HG03135 (cell line): ENCODE measurements around the gene LATS1.
A peak's percentile ranks its signal among the peaks of the same experiment; 100 is the strongest.
"Not testable (repeated sequence)": the region's sequence is repeated elsewhere in the genome, so short reads cannot be mapped to it uniquely, and the experiment has no call there.

Experiments used
- ATAC-seq: cut with Tn5 transposase; IDR thresholded peaks from one replicate; pipeline ENCODE4 v1.9.1; 2021; ENCODE audit warnings: mild to moderate bottlenecking, moderate library complexity; ENCODE audit not compliant: unreplicated experiment

Gene LATS1

DNA sequence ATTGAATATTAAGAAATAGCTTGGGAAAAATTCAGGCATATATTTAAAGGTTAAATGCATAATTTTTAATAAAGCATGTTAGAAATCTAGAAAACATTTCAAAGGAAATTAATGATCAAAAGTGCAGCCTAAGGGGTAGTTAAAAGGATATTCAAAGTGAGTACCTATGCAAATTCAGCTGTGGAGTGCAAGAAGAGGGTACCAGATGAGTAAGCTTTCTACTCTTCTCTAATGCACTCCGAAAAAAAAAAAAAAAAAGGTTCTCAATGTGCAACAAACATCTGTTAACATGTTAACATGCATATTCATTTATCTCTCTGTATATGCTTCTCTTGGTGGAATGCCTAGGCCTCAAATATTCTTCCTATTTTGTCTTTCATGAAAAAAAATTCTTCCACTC, 37.4 kb downstream of the LATS1 start:
- no peak for ATAC-seq

DNA sequence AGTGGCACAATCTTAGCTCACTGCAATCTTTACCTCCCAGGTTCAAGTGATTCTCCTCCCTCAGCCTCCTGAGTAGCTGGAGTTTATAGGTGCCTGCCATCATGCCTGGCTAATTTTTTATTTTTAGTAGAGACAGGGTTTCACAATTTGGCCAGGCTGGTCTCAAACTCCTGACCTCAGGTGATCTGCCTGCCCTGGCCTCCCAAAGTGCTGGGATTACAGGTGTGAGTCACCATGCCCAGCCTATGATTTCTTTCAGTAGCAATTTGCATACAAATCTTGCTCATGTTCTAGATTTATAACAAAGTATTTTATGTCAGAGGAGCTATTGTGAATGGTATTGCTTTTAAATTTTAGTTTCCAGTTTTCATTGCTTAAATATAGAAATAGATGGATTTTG, 45.6 kb downstream of the LATS1 start:
- ATAC-seq = not testable (repeated sequence)

DNA sequence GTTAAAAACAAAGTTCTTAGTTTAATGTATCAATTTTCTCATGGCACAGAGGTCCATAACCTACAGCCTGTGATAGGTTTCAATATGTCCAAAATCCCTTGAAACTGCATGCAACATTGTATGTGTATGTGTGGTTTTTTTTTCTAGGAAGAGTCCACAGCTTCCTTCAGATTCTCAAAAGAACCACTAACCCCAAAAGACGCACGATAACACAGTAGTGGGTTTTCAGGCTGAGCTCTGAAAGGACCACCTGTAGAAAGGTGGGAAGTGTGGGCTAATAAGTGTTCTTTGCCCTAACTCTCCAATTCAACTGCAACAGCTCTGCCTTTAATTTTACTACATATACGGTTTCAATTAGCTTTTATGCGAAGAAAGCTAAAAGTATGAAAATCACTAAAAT, 57.9 kb downstream of the LATS1 start:
- ATAC-seq = no peak

DNA sequence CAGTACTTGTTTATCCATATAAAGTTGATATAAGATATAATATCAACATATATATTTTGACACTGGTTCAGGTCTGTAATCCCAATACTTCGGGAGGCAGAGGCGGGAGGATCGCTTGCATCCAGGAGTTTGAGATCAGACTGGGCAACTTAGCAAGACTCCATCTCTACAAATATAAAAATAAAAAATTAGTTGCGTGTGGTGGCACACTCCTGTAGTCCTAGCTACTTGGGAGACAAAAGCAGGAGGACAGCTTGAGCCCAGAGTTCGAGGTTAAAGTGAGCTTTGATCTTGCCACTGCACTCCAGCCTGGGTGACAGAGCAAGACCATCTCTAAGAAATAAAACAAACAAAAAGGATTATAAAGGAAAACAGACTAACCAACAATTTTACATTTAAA, 60.5 kb downstream of the LATS1 start:
- no peak for ATAC-seq

DNA sequence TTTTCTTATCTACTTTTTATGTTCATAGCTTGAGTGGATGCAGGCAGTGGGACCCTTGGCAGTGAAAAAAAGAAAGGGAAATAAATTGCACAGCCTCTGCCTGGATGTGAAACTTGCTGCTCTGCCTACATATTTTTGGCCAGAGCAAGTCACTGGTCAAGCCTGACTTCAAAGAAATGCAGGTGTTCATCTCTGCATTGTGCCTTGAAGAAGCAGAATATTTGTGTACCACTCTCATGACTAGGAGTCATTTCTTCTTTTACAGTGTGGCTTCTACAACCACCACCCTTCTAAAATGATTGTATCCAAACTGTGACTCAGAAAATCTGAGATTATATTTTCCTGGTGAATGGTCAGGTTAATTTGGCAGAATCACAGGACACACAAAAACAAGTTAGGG, 66.8 kb downstream of the LATS1 start:
- ATAC-seq = no peak

DNA sequence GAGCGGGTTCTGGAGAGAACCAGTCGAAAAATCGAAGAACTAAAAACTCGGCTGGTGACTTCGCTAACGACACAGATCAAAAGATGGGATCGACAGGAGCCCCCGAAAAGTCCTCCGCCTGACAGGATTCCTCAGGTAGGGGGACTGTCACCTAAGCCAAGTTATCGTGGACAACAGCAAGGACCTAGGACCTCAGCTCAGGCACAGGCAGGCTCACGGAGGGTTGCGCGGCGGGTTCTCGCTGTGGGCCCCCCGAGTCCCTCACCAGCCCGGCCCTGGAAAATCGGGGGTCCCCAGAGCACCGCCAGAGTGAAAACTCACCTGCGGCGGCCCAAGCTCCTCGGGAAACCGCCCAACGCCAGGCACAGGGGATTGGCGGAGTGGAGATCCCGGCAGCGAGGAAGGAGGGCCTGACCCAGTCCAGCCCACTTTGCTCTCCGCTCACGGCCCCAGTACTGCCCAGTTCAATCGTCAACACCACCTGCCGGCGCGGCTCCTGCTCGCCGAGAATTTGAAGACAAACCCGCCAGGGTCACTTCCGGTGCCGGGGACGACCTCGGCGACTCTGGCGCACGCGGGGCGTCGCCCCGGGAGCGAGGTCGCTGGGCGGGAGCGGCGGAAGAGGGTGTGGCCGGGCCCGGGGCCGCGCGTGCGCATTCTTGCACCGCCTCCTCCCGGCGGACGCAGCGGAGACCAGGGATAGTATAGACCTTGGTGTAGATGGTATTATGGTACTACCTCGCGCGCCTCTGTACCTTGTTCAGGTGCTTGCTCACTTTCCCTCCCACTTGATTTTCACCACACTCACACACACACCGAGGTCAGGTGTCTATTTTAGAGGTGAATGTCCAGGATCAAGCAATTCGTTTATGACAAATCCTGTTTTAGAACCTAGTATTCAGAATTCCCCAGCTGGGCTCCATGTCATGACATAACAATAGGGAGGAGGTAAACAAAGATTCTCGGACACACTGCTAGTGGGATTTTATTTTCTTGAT, 69.5 kb downstream of the LATS1 start, which contains the start of gene KATNA1:
KATNA1 (minus strand) TSS at position 567 of the 998 bp plus-strand sequence. CDS start 10,167 bp downstream, outside the sequence.
- ATAC-seq = peak; percentile 82

DNA sequence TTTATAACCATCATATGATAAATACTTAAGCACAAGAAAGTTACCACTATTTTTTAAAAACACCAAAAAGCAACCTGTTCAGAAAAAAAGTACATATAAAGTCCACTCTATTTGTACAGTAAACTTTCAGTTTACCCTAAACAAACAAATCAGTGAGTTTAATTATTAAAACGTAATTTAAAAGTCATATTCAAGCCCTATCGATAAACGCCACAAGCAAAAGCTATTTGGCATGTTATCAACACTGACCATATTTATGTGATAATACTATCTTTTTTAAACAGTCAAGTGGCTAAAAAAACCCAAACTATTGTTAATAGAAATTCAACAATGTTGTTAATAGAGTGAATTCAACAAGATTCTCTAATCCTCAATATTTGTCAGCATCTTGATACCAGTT, 71.3 kb downstream of the LATS1 start:
- ATAC-seq = no peak

DNA sequence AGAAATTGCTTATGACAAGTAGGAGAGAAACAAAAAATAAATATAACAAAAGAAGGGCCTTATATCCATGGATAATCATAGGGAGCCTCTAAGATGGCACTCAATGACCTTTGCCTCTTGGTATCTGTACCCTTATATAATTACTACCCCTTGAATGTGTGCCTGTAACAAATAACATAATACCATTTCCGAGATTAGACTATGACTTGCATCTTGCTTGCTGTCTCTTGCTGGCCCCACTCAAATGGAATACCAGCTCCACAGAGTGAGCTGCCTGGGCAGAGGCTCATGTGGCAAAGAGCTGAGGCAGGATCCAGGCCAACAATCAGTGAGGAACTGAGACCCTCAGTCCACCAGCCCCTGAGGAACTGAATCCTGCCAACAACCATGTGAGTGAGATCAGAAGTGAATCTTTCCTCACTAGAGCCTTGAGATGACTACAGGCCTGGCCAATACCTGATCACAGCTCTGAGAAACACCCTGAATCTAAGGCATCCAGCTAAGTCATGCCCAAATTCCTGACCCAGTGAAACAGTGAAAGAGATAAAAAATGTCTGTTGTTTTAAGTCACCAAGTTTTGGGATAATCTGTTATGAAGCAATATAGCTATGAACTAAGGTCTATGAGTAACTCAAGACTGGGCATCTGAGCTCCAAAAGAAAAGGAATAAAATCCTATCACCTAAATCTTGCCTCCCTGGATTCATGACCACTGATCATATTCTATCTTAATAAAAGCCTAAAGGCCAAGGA, 74.9 kb downstream of the LATS1 start:
- no peak for ATAC-seq

DNA sequence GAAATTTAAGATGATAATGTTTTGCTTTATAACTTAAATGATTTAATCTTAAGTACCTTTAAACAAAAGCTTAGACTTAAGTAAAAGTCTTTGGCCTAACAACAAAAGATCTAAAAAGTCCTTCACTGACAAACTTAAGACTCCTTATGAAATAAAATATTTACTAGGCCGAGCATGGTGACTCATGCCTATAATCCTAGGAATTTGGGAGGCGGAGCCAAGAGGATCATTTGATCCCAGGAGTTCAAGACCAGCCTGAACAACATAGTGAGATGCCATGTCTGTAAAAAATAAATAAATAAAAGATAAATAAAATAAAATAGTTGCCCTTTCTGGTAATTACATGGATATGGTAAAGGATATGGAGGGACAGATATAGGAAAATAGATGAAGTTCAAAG, 81.8 kb downstream of the LATS1 start:
- no peak for ATAC-seq

DNA sequence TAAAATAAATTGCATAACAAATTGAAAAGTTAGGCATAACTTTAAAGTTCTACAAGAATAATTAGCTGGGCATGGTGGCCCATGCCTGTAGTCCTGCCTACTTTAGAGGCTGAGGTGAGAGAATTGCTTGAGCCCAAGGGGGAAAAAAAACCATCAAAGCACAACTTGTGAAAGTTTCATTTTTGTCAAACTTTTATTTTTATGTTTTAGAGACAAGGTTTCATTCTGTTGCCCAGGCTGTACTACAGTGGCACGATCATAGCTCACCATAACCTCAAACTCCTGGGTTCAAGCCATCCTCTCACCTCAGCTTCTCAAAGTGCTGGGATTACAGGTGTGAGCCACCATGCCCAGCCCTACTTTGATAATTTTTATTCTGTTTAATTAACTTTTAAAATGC, 83.6 kb downstream of the LATS1 start:
- ATAC-seq = no peak

DNA sequence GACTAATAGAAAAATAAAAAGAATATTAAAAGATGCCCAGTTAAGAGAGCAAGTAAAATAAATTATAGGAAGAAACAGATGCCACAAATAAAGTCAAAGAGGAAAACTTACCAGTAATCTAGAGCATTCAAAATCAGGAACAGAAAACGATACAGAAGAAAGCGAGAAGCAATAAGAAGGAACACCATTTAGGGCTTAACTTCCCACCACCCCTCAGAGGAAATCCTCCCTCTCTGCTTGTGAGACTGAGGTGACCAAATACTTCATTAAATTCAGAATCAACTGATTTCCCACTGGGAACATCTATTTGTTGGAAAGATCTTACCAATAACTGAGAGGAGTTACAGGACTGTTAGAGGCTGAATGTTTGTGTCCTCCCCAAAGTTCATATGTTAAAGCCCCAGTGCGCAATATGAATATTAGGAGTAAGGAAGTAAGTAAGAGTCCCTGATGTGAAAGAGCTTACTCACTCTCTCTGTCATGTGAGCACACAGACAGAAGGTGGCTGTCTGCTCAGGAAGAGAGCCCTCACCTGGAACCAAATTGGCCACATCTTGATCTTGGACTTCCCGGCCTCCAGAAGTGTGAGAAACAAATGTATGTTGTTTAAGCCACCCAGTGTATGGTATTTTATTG, 88.9 kb downstream of the LATS1 start:
- ATAC-seq = peak; percentile 63

DNA sequence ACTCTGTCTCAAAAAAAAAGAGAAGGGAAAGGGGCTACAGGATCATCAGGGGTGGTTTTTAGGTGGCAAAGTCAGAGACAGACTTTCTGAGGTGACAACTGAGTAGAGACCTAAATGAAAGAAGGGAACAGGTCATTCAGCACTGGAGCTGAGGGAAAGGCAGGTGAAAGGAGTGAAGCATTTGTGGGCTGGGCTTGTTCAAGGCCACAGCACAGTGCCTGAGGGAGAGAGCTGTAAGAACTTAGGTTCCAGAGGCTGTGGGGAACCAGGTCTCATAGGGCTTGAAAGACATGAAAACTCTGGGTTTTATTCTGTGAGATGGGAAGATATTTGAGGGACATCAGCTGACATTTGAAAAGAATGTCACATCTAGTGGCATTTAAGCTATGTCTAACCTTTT, 90.2 kb downstream of the LATS1 start:
- ATAC-seq = no peak

DNA sequence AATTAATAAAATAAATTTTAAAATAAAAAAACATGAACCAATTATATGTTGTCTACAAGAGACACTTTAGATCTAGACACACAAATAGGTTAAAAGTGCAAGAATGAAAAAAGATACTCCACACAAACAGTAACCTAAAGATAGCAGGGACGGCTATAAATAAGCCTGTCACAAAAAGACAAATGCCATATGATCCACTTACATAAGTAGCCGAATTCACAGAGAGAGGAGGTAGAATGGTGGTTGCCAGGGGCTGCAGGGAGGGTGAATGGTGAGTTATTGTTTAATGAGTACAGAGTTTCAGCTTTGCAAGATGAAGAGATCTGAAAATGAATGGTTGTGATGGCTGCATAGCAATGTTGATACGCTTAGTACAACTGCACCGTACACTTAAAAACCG, 102.1 kb downstream of the LATS1 start:
- ATAC-seq = no peak

DNA sequence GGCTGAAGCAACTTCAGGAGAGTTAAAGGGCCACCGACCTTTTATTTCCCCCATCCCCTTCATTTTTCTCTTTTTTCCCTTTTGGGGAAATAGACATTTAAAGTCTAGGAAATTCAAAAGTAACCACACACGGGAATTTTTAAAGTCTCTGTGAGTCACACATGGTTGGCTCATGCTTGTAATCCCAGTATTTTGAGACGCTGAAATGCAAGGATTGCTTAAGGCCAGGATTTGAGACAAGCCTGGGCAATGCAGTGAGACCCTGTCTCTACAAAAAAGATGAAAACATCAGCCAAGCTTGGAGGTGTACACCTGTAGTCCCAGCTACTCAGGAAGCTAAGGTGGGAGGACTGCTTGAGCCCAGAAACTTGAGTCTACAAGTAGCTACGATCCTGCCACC, 103.6 kb downstream of the LATS1 start:
- no peak for ATAC-seq

DNA sequence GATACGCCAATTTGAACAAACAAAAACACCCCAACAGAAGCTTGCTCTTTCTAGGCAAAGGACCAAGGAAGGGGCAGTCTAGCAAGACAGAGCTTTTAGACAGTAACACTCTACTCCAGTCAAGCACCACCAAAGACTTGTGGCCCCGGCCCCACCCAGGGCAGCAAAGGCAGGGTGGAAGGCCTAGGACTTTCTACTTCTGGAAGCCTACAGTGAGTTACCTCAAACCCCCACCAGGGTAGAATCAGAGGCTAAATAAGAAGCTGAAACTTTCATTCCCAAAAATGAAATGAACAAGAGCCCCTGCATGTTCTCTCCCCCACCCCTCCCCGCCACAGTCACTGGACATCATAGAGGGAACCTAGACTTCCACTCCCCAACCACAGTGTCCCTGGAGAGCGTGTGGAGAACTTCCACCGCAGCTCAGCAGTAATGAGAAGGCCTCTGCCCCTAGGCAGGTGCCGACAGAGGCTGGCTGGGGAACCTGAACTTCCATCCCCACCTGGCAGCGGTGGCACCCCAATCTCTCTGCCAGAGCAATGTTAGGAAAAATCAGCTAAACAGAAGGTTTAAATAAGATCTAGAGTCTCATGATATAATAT, 109.4 kb downstream of the LATS1 start:
- ATAC-seq = no peak
